HG03135 (cell line): Measurements from ENCODE around the gene KCNS1.
"Not testable (repeated sequence)": the region's sequence is repeated elsewhere in the genome, so short reads cannot be mapped to it uniquely, and the experiment has no call there.

ENCODE experiments used
- ATAC-seq: cut with Tn5 transposase; IDR thresholded peaks from one replicate; pipeline ENCODE4 v1.9.1; 2021; ENCODE audit warnings: mild to moderate bottlenecking, moderate library complexity; ENCODE audit not compliant: unreplicated experiment

Gene KCNS1, protein sequence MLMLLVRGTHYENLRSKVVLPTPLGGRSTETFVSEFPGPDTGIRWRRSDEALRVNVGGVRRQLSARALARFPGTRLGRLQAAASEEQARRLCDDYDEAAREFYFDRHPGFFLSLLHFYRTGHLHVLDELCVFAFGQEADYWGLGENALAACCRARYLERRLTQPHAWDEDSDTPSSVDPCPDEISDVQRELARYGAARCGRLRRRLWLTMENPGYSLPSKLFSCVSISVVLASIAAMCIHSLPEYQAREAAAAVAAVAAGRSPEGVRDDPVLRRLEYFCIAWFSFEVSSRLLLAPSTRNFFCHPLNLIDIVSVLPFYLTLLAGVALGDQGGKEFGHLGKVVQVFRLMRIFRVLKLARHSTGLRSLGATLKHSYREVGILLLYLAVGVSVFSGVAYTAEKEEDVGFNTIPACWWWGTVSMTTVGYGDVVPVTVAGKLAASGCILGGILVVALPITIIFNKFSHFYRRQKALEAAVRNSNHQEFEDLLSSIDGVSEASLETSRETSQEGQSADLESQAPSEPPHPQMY

DNA sequence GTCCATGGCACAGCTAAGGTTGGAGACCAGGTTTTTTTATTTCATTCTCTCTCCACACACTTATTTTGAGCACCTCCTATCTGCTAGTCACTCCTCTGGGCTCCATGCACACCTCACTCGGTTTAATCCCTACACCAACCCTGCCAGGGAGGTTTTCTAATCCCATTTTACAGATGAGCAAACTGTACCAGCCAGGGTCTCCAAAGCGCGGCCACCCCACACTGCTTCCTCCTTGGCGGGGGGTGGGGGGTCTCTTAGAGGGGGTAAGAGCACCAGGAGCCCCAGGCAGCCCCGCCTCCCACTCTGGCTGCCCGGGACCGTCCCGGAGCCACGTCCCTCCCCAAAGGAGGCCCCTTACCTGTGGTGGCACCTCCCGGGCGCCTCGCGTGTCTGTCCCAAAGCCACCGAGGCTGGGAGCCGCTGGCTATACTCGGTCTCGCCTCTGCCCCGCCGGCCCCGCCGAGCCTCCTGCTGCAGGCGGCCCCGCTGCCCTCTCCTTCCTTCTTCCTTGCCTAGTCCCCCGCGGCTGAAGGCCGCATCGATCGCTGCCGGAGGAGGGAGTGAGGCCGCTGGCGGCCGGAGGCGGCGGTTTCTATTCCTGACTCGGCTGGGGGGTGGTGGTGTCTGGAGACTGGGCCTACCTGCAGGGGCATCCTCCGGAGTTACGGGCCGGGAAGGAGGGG, at the start of gene KCNS1:
KCNS1 (minus strand) TSS at position 565 of the 683 bp plus-strand sequence. CDS start 1,891 bp downstream, outside the sequence.
- ATAC-seq: no peak

DNA sequence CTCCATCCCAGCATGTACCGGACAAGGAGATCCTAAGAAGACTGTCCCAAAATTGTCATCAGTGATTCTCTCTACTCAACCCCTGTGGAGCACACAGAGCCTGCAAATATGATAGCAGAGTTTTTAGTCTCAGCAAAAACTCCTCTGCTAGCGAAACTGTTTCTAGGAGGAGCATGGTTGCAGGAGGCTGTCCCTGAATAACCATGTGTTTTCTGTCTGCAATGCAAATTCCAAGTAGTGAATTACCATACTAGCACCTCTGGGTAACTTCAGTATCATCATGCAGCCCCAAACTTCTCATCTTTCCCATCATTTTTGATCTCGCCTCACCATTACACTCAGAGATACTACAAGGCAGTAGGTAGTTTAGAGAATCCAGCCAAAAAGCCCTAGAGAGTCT, 48.1 kb upstream of the KCNS1 start:
- no peak for ATAC-seq

DNA sequence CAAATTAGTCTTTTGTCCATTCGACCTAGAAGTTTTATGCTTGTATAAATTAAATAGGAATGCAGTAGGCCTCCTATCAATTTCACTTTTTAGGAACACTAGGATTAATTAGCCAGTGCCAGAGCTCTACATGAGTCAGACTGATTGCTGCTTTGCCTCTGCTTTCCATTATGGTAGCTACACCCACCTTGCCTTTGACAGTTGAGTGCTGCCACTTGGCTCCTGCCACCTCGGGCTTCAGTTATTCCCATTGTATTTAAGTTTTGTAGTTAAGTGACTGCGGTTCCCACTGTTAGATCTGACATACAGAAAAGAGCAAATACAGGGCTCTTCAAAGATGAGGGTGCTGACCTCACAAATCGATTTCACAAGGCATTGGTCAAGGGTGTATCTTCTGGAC, 39.9 kb upstream of the KCNS1 start:
- ATAC-seq: no peak

DNA sequence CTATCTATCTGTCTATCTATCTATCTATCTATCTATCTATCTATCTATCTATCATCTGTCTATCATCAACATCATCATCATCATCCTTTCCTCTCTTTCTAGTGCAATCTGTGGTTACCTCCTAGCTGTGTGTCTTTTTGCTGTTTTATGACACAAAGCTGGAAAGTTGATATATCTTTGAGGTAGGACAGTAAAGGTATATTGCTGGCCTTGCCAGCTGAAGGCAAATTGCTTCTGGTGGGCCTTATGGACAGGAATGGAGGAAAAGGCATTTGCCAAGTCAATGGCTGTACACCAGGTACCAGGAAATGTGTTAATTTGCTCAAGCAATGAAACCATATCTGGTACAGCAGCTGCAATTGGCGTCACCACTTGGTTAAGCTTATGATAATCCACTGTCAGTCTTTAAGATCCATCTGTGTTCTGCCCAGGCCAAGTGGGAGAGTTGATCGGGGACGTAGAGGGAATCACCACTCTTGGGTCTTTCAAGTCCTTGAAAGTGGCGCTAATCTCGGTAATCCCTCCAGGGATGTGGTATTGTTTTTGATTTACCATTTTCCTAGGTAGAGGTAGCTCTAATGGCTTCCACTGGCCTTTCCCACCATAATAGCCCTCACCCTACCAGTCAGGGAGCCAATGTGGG, 38.9 kb upstream of the KCNS1 start:
- not testable (repeated sequence) for ATAC-seq

DNA sequence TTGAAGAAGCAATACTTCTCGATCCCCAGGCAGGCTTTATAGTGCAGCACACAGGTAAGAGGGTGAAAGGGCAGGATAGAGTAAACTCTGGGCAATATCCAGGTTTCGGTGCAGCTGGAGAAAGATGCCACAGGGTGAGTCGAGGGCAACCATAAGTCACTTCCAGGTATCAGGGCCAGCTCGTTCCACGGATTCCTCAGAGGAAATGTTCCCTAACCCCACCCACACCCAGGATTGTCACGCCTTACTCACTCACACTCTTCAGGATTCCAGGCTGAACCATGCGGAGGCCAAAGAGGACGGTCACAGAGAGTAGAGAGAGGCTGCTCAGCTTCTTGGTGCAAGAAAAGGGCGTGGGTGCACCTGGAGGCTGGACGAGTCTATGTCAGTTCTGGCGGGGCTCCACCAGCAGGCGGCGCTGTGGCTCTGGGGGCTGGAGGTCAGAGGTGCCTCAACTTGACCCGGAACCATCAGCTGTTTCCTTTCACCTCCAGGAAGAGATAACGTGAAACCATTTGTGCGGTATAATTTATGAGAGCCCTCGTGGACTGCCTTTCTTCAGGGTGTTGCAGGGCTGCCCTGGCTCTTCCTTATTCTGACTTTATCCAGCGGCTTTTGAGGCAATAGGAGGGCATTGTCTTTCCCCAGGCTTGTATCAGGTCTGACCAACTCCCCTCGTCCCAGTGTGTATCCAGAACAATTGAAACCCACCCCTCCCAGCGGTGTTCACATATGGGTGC, 37.8 kb upstream of the KCNS1 start:
- no peak for ATAC-seq

DNA sequence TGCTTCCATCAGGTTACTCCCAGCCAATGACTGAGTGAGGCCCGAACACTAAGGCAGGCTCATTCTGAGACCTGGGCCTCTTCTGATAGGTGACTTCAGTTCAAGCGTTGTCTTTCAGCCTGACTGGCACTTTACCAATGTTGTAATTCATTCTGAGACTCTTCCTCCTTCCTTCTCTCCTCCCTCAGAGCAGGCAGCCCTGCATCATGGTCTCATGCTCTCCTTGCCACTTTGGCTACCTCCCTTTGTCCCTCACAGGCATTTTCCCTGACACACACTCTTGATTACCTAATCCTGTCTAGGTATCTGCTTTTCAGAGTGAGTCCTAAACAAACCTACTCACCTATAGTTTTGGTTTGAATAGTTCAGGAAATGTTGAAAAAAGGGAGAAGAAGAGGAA, 36.0 kb upstream of the KCNS1 start:
- ATAC-seq: no peak

DNA sequence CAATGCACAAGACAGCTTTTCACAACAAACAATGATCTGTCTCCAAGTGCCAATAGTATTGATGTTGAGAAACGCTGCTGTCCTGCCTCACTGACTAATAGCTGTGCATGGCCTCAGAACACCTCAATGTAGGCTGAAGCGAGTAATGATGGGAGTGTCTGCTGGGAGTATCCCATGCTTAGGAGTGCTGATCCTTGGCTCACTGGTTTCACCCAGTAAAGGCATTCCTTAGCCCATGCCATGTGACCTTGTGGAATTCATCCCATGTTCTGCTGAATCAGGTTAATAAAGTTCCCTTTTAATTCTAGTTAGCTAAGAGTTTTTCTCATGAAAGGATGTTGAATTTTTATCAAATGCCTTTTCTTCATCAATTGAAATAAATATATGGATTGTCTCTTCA, 27.2 kb upstream of the KCNS1 start:
- no peak for ATAC-seq

DNA sequence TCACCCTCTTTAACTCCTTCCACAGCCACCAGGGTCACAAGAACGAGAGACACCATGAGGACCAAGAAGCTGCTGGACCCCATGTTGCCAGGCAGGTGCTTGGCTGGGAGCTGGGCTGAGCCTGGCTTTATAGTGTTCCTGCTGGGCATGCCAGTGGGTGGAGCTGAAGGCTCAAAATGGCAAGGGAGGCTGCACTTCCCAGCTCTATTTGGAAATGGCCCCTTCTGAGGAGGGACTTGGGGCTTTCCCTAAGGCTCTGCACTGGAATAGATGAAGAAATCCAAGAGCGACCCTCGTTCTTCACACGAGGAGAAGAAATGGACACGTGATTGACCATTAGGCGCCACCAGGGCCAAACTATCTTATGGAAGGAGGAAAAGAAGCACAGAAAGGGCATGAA, 23.4 kb upstream of the KCNS1 start, which contains the start of gene WFDC12:
WFDC12 (minus strand) TSS at position 101 of the 400 bp plus-strand sequence; CDS start at position 83, 18 bp downstream.
- ATAC-seq: no peak

DNA sequence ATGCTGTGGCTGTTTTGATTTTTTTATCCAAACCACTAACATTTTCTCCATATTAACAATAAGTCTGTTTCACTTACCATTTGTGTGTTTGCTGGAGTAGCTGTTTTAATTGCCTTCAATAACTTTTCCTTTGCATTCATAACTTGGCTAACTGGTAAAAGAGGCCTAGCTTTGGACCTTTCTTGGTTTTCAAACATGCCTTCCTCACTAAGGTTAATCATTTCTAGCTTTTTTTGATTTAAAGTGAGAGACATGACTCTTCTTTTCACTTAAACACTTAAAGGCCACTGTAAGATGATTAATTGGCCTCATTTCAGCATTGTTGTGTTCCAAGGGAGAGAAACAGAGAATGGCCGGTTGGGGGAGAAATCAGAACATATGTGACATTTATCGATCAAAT, 20.5 kb upstream of the KCNS1 start:
- no peak for ATAC-seq

DNA sequence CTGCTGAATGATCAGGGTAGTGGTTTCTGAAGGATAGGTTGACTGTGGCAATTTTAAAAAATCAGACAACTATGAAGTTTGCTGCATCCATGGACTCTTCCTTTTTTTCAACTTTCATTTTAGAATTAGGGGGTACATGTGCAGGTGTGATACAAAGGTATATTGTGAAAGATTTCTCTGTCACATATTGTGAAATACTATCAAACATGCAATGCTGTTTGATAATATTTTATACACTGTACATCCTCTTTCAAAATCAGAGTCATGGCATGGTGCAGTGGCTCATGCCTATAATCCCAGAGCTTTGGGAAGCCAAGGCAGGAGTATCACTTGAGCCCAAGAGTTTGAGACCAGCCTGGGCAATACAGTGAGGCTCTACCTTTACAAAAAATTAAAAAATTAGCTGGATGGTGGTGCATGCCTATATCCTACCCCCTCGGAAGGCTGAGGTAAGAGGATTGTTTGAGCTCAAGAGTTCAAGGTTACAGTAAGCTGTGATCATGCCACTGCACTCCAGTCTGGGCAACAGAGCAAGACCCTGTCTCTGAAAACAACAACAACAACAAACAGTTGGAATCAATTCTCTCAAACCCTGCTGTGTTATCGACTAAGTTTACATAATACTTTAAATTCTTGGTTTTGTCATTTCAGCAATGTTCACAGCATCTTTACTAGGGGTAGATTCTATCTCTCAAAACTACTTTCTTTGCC, 18.8 kb upstream of the KCNS1 start:
- ATAC-seq: no peak

DNA sequence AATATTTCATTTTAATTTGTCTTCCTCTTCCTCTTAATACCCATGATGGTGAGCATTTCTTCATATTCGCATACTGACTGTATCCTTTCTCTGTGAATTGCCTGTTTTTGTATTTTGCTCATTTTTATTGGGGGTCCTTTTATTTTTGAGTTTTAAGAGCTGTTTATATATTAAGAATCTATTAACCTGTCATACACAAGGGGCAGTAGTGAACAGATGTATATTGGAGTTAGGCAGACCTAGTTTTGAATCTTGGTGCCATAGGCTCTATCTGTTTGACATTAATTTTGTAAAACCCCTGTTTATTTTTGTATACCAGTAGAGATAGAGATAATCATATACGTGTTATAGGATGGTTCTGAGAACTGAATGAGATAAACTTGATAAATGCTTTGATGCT, 17.1 kb upstream of the KCNS1 start:
- no peak for ATAC-seq

DNA sequence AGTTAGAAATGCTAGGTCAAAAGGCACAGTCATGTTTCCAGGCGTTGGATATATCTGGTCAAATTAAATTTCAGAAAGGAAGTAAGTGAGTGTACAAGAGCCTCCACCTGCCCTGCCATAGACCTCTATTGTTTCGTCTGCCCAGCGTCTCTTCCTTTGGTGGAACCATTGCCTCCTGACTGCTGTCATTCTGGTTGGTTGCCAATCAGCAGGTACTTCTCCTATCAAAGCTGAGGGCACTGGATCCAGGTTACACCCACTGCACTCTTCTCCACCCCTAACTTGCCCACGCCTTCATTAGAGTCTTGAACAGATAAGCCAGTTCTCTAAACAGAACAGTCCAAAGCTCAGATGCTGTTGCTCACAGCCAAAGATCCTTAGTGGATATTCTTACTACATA, 16.7 kb upstream of the KCNS1 start:
- ATAC-seq: no peak

DNA sequence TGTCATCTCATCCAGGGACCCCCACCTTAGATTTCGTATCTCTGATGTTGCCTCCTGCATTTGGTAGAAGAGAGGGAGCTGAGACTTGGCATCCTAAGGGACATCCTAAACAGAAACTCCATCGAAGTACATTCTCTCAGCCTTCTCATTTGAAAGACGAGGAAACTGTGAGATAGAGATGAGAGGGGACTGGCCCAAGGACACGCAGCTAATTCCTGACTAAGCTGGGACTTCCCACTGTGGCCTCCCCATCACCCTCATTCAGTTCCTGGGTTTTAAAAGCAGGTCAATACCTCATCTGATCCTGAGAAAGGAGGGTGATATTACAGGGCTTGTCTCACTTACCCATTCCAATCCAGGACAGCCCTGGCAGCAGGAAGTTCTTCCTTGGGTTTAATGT, 14.9 kb upstream of the KCNS1 start:
- no peak for ATAC-seq

DNA sequence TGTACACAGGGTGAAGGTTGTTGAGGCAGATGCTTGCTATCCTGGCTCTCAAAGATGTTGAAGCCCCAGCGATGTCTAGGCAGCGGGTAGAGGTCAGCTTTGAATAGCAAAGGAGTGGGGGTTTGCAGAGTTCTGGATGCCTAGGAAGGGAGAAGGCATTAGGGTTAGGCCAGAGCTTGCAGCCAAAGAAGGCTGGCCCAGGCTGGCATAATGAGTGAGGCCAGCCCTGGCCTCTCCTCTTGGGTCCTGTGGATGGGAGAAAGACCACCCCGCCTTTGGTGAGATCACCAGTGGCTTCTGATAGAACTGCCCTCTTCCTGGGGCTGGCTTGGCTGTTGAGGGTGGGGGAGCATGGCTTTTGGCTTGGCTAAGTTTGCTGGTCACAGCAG, 14.5 kb upstream of the KCNS1 start:
- no peak for ATAC-seq

DNA sequence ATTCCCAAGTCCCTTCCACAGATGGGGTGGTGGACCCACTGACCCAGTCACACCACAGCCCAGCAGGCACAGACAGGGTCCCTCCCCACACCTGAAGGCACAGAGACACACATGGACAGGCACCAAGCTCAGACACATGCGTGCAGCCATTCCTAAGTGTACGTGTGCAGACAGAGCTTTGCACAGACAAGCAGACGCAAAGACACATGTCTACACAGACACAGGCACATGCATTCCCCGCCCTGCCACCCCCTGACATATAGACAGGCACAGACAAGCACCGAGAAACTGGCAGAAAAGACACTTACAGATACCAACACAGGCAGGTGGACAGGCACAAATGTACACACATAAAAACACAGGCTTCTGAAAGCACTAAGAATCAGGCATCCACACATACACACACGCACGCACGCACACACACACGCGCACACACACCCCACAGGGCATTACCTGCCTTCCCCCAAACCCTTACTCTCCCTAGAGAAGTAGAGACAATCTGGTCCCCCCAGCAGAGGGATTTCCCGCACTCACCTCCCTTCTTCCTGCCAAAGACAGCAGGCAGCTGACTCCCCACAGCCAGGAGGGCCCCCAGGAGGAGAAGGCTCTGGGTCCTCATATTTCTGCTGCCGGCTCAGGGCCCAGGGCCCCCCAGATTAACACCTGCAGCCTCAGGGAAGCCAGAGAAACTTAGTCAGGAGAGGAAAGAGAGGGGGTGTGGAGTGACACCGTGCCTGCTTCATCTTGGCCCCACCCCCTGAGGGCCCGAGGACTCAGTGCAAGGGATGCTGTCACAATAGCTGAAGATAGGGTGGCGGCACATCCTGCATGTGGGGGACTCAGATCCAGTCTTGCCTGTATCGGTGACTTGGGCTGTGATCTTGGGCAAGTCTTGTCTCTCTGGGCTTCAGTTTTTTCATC, 13.8 kb upstream of the KCNS1 start, which contains the start of gene WFDC5:
WFDC5 (minus strand) TSS at position 710 of the 921 bp plus-strand sequence; CDS start at position 619, 91 bp downstream.
- no peak for ATAC-seq

DNA sequence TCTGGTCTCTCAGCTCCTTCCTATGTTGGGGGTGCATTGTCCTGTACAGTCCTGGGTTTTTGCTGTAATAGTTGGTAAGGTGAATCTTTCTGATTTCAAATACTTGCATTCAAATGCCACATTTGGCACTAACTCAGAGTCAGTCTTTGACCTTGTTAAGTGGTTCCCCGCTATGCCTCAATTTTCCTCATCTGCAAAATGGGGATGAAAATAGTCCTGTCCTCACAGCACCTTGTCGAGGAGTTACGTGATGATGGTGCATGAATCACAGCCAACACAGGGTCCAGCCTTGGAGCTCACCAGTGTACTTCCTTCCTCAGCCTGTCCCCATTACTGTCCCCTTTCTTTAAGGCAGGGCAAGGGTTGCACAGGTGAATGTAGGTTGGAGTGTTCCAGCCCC, 12.9 kb upstream of the KCNS1 start:
- ATAC-seq: no peak

DNA sequence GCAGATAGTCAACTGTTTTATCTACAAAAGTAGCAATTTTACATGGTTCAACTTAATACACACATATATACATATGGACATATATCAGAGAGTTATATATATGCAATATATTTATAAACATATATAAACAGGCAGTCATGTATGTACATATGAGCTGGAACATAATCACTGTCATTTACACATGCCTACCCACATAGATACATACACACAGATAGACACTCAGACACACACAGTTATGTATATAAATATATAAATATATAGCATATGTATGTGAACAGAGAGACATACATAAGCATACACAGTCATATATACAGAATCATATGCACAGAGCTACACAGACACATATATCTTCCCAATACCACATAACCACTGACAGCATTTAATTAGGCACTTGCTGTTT, 11.8 kb upstream of the KCNS1 start:
- no peak for ATAC-seq

DNA sequence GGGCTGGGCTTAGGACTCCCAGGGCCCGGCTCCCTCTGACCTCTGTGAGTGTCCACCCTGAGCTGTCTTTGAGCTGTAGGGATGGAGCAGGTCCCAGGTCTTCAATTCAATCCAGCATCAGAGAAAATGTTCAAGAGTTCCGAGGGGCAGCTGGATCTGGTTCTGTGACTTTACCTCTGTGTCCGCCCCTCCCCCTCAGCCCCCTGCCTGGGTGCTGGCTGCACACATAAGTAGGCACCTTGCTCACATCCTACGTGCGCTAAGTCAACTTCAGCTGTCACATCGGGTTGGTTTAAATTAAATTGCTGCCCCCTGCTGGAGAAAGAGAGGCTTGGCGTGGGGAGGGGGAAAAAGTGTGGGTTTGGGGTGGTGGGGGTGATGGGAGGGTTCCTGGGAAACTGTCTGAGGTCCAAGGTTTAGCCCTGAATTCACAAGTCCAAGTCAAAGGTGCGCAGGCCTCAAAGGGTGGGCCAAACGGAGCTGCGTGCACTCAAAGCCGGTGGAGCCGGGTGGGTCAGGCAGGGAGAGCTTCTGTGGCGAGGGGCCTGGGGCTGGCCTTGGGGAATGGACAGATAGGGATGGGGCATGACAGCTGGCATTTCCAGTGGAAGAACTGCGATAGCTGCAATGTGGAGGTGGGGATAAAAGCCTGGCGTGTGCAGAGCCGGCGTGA, 11.0 kb upstream of the KCNS1 start:
- no peak for ATAC-seq

DNA sequence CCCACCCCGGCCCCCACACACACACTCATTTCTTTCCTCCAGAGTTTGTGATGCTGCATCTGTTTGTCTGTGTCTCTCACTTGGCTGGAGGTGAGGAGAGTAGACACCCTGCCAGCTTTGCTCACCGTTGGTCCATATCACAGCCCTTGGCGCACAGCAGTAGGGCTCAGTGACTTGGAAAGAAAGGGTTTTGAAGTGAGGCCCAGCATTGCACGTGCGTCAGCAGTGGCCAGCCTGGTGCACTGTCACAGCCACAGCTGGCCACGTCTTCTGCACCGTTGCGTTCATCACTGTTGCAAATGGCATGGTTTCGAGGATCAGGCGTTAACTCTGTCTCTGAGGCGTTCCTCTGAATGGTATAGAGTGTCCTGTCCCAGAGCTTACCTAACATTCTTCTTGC, 10.4 kb upstream of the KCNS1 start:
- ATAC-seq: no peak
